B cell (primary cell): ENCODE data around the gene NECAB2. TPM values are rescaled to one million over a fixed set of nuclear protein-coding genes. Genes with fewer than 3 reads are reported as not detected.

ENCODE experiments used
- ATAC-seq: fragments of 200-7000 bp; cut with Tn5 transposase; one replicate; pipeline ENCODE4 v1.10.0; 2021; ENCODE audit warnings: low read depth, mild to moderate bottlenecking, moderate number of reproducible peaks, moderate library complexity
- CTCF ChIA-PET: fragments of 350-600 bp; sonication (Branson Sonifier 250); formaldehyde crosslinking; loops from one replicate; lab custom pipeline; 2021; ENCODE audit warnings: antibody characterized with exemption, inconsistent platforms; lab: Charles Lee
- POLR2A ChIA-PET: fragments of 350-600 bp; sonication (Branson Sonifier 250); formaldehyde crosslinking; loops from one replicate; lab custom pipeline; 2021; ENCODE audit warnings: antibody characterized with exemption; lab: Charles Lee
- DNase-seq: peaks from one replicate; pipeline ENCODE4 v3.0.0; 2013
- H2AFZ ChIP-seq: 2 replicates; pipeline ENCODE4 v1.6.1; 2012; ENCODE audit warnings: mild to moderate bottlenecking, low read depth, low read length; ENCODE audit not compliant: insufficient read depth, poor library complexity, severe bottlenecking
- H3K27ac ChIP-seq, 2 donors: 1 replicate in 1 of 2; 2 replicates in 1 of 2; pipeline ENCODE4 v1.5.1; 2012 to 2013; ENCODE audit warnings: low read length in 2 of 2, mild to moderate bottlenecking in 2 of 2, moderate library complexity in 1 of 2
- H3K27me3 ChIP-seq, 4 experiments: fragments of 200-600 bp in 1 of 4; sonication (generic) in 1 of 4; replicated peaks in 1 of 4; 1 replicate in 2 of 4; 2 replicates in 2 of 4; pipeline versions ENCODE4 v1.6.1 to v1.7.0; 2013 to 2016; ENCODE audit warnings: low read length in 3 of 4, mild to moderate bottlenecking in 2 of 4, mixed read lengths in 1 of 4, moderate library complexity in 1 of 4; ENCODE audit not compliant: insufficient read depth in 4 of 4, control insufficient read depth in 3 of 4; ENCODE audit errors: control extremely low read depth in 1 of 4
- H3K36me3 ChIP-seq, 2 experiments: replicated peaks in 1 of 2; 1 replicate in 1 of 2; 2 replicates in 1 of 2; pipeline versions ENCODE4 v1.6.1 to v1.7.1; 2013; ENCODE audit warnings: low read length in 1 of 2; ENCODE audit not compliant: insufficient read depth in 2 of 2, control insufficient read depth in 1 of 2; ENCODE audit errors: control extremely low read depth in 1 of 2, extremely low read depth in 1 of 2
- H3K4me1 ChIP-seq, 2 donors: fragments of 200-600 bp in 1 of 2; sonication (generic) in 1 of 2; 1 replicate in 1 of 2; 2 replicates in 1 of 2; pipeline versions ENCODE4 v1.5.1 to v1.6.1; 2013 to 2017; ENCODE audit warnings: low read length in 2 of 2; ENCODE audit not compliant: control insufficient read depth in 2 of 2, insufficient read depth in 2 of 2
- H3K4me2 ChIP-seq: replicated peaks from 2 replicates; pipeline ENCODE3; 2012; ENCODE audit warnings: mild to moderate bottlenecking, low read depth, low read length; ENCODE audit not compliant: poor library complexity, severe bottlenecking
- H3K4me3 ChIP-seq, 5 experiments: fragments of 200-600 bp in 1 of 5; sonication (generic) in 1 of 5; 1 replicate in 3 of 5; 2 replicates in 2 of 5; pipeline versions ENCODE4 v1.5.1 to v1.7.0; 2011 to 2016; ENCODE audit warnings: low read length in 4 of 5, mild to moderate bottlenecking in 4 of 5, low read depth in 2 of 5, control low read depth in 1 of 5, moderate library complexity in 1 of 5; ENCODE audit not compliant: insufficient read depth in 1 of 5; ENCODE audit errors: control extremely low read depth in 1 of 5, extremely low read depth in 1 of 5
- H3K79me2 ChIP-seq: fragments of 200-600 bp; sonication (generic); one replicate; pipeline ENCODE4 v1.6.0; 2016; ENCODE audit warnings: low read length; ENCODE audit not compliant: control insufficient read depth, insufficient read depth
- H3K9ac ChIP-seq: fragments of 200-600 bp; sonication (generic); 2 replicates; pipeline ENCODE4 v1.6.1; 2017; ENCODE audit warnings: mild to moderate bottlenecking, low read length, moderate library complexity
- H3K9me3 ChIP-seq, 3 donors: one replicate each; pipeline versions ENCODE4 v1.6.1 to v1.7.1; 2013; ENCODE audit warnings: low read length in 2 of 3; ENCODE audit not compliant: control insufficient read depth in 2 of 3, insufficient read depth in 1 of 3; ENCODE audit errors: control extremely low read depth in 1 of 3
- H4K20me1 ChIP-seq: 2 replicates; pipeline ENCODE4 v1.6.0; 2012; ENCODE audit warnings: mild to moderate bottlenecking, low read length; ENCODE audit not compliant: insufficient read depth, control insufficient read depth, poor library complexity, severe bottlenecking
- H3K27ac Mint-ChIP-seq: one replicate; pipeline ENCODE4 v1.8.0; 2021; ENCODE audit warnings: mixed read lengths
- H3K27me3 Mint-ChIP-seq: one replicate; pipeline ENCODE4 v1.8.0; 2021; ENCODE audit warnings: mixed read lengths
- H3K4me1 Mint-ChIP-seq: one replicate; pipeline ENCODE4 v1.8.0; 2021; ENCODE audit warnings: mixed read lengths
- H3K4me3 Mint-ChIP-seq: one replicate; pipeline ENCODE4 v1.8.0; 2021; ENCODE audit warnings: mixed read lengths
- H3K9me3 Mint-ChIP-seq: one replicate; pipeline ENCODE4 v1.8.0; 2022; ENCODE audit warnings: mixed read lengths; ENCODE audit not compliant: insufficient read depth
- CTCF ChIP-seq: fragments of 200-600 bp; IDR thresholded peaks from one replicate; pipeline ENCODE4 v1.8.0; 2022; ENCODE audit warnings: antibody characterized with exemption, mild to moderate bottlenecking
- EZH2 ChIP-seq: IDR thresholded peaks from 2 replicates; pipeline ENCODE4 v1.6.1; 2012; ENCODE audit warnings: borderline replicate concordance, low read depth, mild to moderate bottlenecking, moderate library complexity, low read length; ENCODE audit not compliant: insufficient read depth, poor library complexity, severe bottlenecking
- WGBS: methylation state at CpG from one replicate; pipeline ENCODE4 v1.1.5; 2013; ENCODE audit warnings: missing lambda C conversion rate; ENCODE audit not compliant: insufficient coverage; 5-methylcytosine and 5-hydroxymethylcytosine counted together
- intact Hi-C: fragments of 100-400 bp; cut with micrococcal nuclease; formaldehyde crosslinking; loops from one replicate; pipeline ENCODE4 v1.10.0; 2022
- polyA plus RNA-seq: library from polyadenylated mRNA; depleted of rRNA; stranded (reverse); fragments of >200 nt; gene quantifications from 2 replicates; pipeline ENCODE4 v1.2.3, GENCODE V29; 2012
- total RNA-seq, 2 donors: library from RNA; stranded (reverse); fragments of 120-200 nt in 1 of 2; gene quantifications; 1 replicate in 1 of 2; 2 replicates in 1 of 2; pipeline versions ENCODE4 v1.2.3 to v1.2.4, GENCODE V29; 2013 to 2022

NECAB2 gene
- total and polyA plus RNA-seq, 2 donors (not counting 1 experiment from before 2014, with no cell fraction given): not detected

- ChIA-PET CTCF (interaction anchor here (0.9 to 6.9 kb wide), 5 partner anchors 11 to 100 kb away, joined by 3 to 39 read pairs (median 4); partner anchors contain the start of gene MLYCD), POLR2A (no interaction called here)
- Histone ChIP-seq H3K4me1 (no peaks in the 10 kb centered on the region), H3K36me3 (peaks cover 0 to 6% of the 10 kb centered on the region in 2 experiments), H3K9ac (no peak overlapping the region), H2AFZ (no peak overlapping the region), H3K79me2 (no peaks in the 10 kb centered on the region), H3K4me3 (no peak overlapping the region), H3K27ac (no peak overlapping the region), H3K4me2 (no peak overlapping the region), H4K20me1 (no peaks in the 10 kb centered on the region), H3K27me3 (no peaks in the 10 kb centered on the region), H3K9me3 (no peaks in the 10 kb centered on the region)
- TF ChIP-seq CTCF (no peak), EZH2 (no peak)
- DNase-seq: no peak
- H3K9me3 Mint-ChIP-seq: no peaks in the 10 kb centered on the region
- ATAC-seq: no peak
- H3K27ac Mint-ChIP-seq: peak overlapping the region; percentile 7
- H3K4me3 Mint-ChIP-seq: no peak overlapping the region
- intact Hi-C loops: loop anchor here (1.0 kb wide), 1 partner anchor 100 kb away; no protein-coding TSS in a partner anchor
- no peaks in the 10 kb centered on the region for H3K4me1 Mint-ChIP-seq
- no peaks in the 10 kb centered on the region for H3K27me3 Mint-ChIP-seq
- WGBS: 70% methylated on average over 26 of the region's 27 CpGs
Observed at GRCh38 chr16:83925957-83926725, 41.9 kb upstream of the NECAB2 start.
